Measurements from ENCODE around the gene CDK14. TPM values are rescaled to one million over a fixed set of nuclear protein-coding genes. Genes with fewer than 3 reads are reported as not detected.

The CDK14 gene
- total RNA-seq, 4 donors from 2014 or later: 0.18 to 74.3 (median 7.3) TPM

- H3K4me1 ChIP-seq: no peaks in the 10 kb centered on the region
- H3K27me3 ChIP-seq: no peaks in the 10 kb centered on the region
- H3K9me3 ChIP-seq: no peaks in the 10 kb centered on the region
- H3K27ac ChIP-seq: no peak overlapping the region
- no peak for TF ChIP-seq CTCF (IDR thresholded peaks at IDR 0.05)
- no peak for TF ChIP-seq POLR2A (IDR thresholded peaks at IDR 0.05)
- no peaks in the 10 kb centered on the region for H3K36me3 ChIP-seq
- H3K4me3 ChIP-seq: no peak overlapping the region
- no peak for DNase-seq
These were observed 632.9 kb downstream of the CDK14 start for GRCh38 chr7:91228927-91229558.

GRCh38 chr7:91230100-91230499 lies 634.0 kb downstream of the CDK14 start:
- DNase-seq: no peak
- TF ChIP-seq POLR2A (IDR thresholded peaks at IDR 0.05) (no peak), CTCF (IDR thresholded peaks at IDR 0.05) (no peak)
- H3K4me3 ChIP-seq: no peak overlapping the region
- no peaks in the 10 kb centered on the region for H3K36me3 ChIP-seq
- H3K4me1 ChIP-seq: no peaks in the 10 kb centered on the region
- no peaks in the 10 kb centered on the region for H3K27me3 ChIP-seq
- no peaks in the 10 kb centered on the region for H3K9me3 ChIP-seq
- no peak overlapping the region for H3K27ac ChIP-seq

GRCh38 chr7:91230503-91230902 lies 634.4 kb downstream of the CDK14 start:
- Histone ChIP-seq H3K4me1 (no peaks in the 10 kb centered on the region), H3K27ac (no peak overlapping the region), H3K36me3 (no peaks in the 10 kb centered on the region), H3K9me3 (no peaks in the 10 kb centered on the region), H3K27me3 (no peaks in the 10 kb centered on the region), H3K4me3 (no peak overlapping the region)
- DNase-seq: no peak
- TF ChIP-seq POLR2A (IDR thresholded peaks at IDR 0.05) (no peak), CTCF (IDR thresholded peaks at IDR 0.05) (no peak)

GRCh38 chr7:91233212-91233611 lies 637.1 kb downstream of the CDK14 start:
- no peak overlapping the region for H3K27ac ChIP-seq
- no peaks in the 10 kb centered on the region for H3K36me3 ChIP-seq
- DNase-seq: no peak
- H3K4me3 ChIP-seq: no peak overlapping the region
- no peaks in the 10 kb centered on the region for H3K4me1 ChIP-seq
- H3K27me3 ChIP-seq: no peaks in the 10 kb centered on the region
- TF ChIP-seq POLR2A (IDR thresholded peaks at IDR 0.05) (no peak), CTCF (IDR thresholded peaks at IDR 0.05) (no peak)
- H3K9me3 ChIP-seq: no peaks in the 10 kb centered on the region

GRCh38 chr7:91235211-91235832 lies 639.2 kb downstream of the CDK14 start:
- H3K9me3 ChIP-seq: no peaks in the 10 kb centered on the region
- H3K27me3 ChIP-seq: no peaks in the 10 kb centered on the region
- H3K4me3 ChIP-seq: no peak overlapping the region
- no peak for DNase-seq
- H3K4me1 ChIP-seq: peaks cover 0 to 3% (median 0%) of the 10 kb centered on the region in 4 donors
- no peak overlapping the region for H3K27ac ChIP-seq
- TF ChIP-seq CTCF (IDR thresholded peaks at IDR 0.05): no peak
- TF ChIP-seq POLR2A (IDR thresholded peaks at IDR 0.05): no peak
- H3K36me3 ChIP-seq: no peaks in the 10 kb centered on the region
